SH-SY5Y (cell line): Measurements from ENCODE around the gene TBRG4.

Experiments used
- GATA2 ChIP-seq: IDR thresholded peaks from 2 replicates; pipeline ENCODE4 v1.6.1; 2011; ENCODE audit warnings: mild to moderate bottlenecking, low read depth, low read length
- GATA3 ChIP-seq: IDR thresholded peaks from 2 replicates; pipeline ENCODE4 v1.6.1; 2011; ENCODE audit warnings: low read depth, mild to moderate bottlenecking, low read length, moderate library complexity

- TF ChIP-seq GATA3 (no peak), GATA2 (no peak)
These were observed 58.1 kb downstream of the TBRG4 start for GRCh38 chr7:45053401-45053800.
